GM12878 (cell line): ENCODE measurements around the gene ZNF672. TPM values are rescaled to one million over a fixed set of nuclear protein-coding genes. Genes with fewer than 3 reads are reported as not detected.

Experiments used
- CHD4 ChIP-seq: fragments of 200-600 bp; sonication (generic); IDR thresholded peaks from 2 replicates; pipeline ENCODE4 v1.6.1; 2016; ENCODE audit warnings: mild to moderate bottlenecking
- E2F4 ChIP-seq: IDR thresholded peaks from 2 replicates; pipeline ENCODE4 v1.6.1; 2012; ENCODE audit warnings: low read depth, low read length, improper control_type of control experiment
- ESRRA ChIP-seq: IDR thresholded peaks from 2 replicates; pipeline ENCODE4 v1.6.1; 2012; ENCODE audit warnings: mild to moderate bottlenecking, low read length, improper control_type of control experiment
- RELA ChIP-seq: fragments of 450-650 bp; IDR thresholded peaks from 2 replicates; pipeline ENCODE4 v1.8.0; 2014; ENCODE audit warnings: borderline replicate concordance; ENCODE audit not compliant: partially characterized antibody
- RFX5 ChIP-seq: IDR thresholded peaks from 2 replicates; pipeline ENCODE4 v1.6.1; 2011; ENCODE audit warnings: low read depth, low read length, improper control_type of control experiment
- SIX5 ChIP-seq: IDR thresholded peaks from 2 replicates; pipeline ENCODE4 v1.6.1; 2011; ENCODE audit warnings: mild to moderate bottlenecking, low read depth, low read length, moderate library complexity; ENCODE audit not compliant: severe bottlenecking
- SMC3 ChIP-seq: IDR thresholded peaks from 2 replicates; pipeline ENCODE4 v1.6.1; 2011; ENCODE audit warnings: low read length, improper control_type of control experiment, borderline replicate concordance
- STAT3 ChIP-seq: IDR thresholded peaks from 2 replicates; pipeline ENCODE4 v1.6.1; 2011; ENCODE audit warnings: low read depth, low read length, improper control_type of control experiment
- TAF1 ChIP-seq: IDR thresholded peaks from 2 replicates; pipeline ENCODE4 v1.6.1; 2011; ENCODE audit warnings: mild to moderate bottlenecking, low read depth, low read length, borderline replicate concordance
- TCF7 ChIP-seq: IDR thresholded peaks from 2 replicates; pipeline ENCODE4 v1.6.1; 2014; ENCODE audit warnings: antibody characterized with exemption, borderline replicate concordance
- YY1 ChIP-seq: IDR thresholded peaks from 2 replicates; pipeline ENCODE4 v1.6.1; 2011; ENCODE audit warnings: low read depth, mild to moderate bottlenecking, low read length
- ZBTB4 ChIP-seq: fragments of 450-650 bp; formaldehyde crosslinking; IDR thresholded peaks from 2 replicates; pipeline ENCODE4 v1.4.0; 2022; ENCODE audit warnings: mild to moderate bottlenecking, moderate library complexity
- polyA plus RNA-seq, 11 experiments: library from polyadenylated mRNA; depleted of rRNA in 4 of 11; unstranded in 6 of 11; stranded (reverse) in 5 of 11; fragments of >200 nt; fragmentation: Nextera tagmentation in 4 of 11; fragmentation: Illumina TruSeq in 1 of 11; extraction: Ambion mirVana in 4 of 11; extraction: Trizol in 1 of 11; gene quantifications; 1 replicate in 1 of 11; 2 replicates in 10 of 11; pipeline versions ENCODE4 v1.2.1 to v1.2.3, GENCODE V29; 2011 to 2016; ENCODE audit warnings: inconsistent platforms in 2 of 11, missing spikeins in 2 of 11, low read depth in 1 of 11
- total RNA-seq, 4 experiments: library from RNA; depleted of rRNA in 3 of 4; stranded (reverse); fragments of >200 nt in 3 of 4; fragmentation: Illumina TruSeq in 1 of 4; extraction: Trizol in 1 of 4; gene quantifications; 2 replicates each; pipeline versions ENCODE4 v1.2.1 to v1.2.3, GENCODE V29; 2013 to 2021
- TF ChIP-seq, protein P1 (sequence below): fragments of 450-650 bp; IDR thresholded peaks from 2 replicates; pipeline ENCODE4 v1.6.1; 2018; ENCODE audit warnings: mild to moderate bottlenecking, low read depth, moderate library complexity; ENCODE audit not compliant: partially characterized antibody
- TF ChIP-seq, protein P2 (sequence below), 3 experiments: IDR thresholded peaks in 2 of 3; conservative IDR thresholded peaks in 1 of 3; 2 replicates each; pipeline ENCODE4 v1.5.1; 2011; ENCODE audit warnings: low read depth in 3 of 3, low read length in 3 of 3, mild to moderate bottlenecking in 3 of 3, control low read depth in 2 of 3, moderate library complexity in 2 of 3, inconsistent platforms in 1 of 3, mixed read lengths in 1 of 3; ENCODE audit not compliant: control insufficient read depth in 2 of 3, insufficient read depth in 1 of 3; ENCODE audit errors: extremely low read depth in 1 of 3
- TF ChIP-seq, protein P3 (sequence below): fragments of 450-650 bp; IDR thresholded peaks from 2 replicates; pipeline ENCODE4 v1.6.1; 2017; ENCODE audit warnings: mild to moderate bottlenecking, moderate library complexity

Gene ZNF672
- total and polyA plus RNA-seq, 10 of the 15 experiments (the other 5 are each of a cell fraction or from before 2014, with no cell fraction given), result 2.9 to 51.3 (median 39.8) TPM

DNA sequence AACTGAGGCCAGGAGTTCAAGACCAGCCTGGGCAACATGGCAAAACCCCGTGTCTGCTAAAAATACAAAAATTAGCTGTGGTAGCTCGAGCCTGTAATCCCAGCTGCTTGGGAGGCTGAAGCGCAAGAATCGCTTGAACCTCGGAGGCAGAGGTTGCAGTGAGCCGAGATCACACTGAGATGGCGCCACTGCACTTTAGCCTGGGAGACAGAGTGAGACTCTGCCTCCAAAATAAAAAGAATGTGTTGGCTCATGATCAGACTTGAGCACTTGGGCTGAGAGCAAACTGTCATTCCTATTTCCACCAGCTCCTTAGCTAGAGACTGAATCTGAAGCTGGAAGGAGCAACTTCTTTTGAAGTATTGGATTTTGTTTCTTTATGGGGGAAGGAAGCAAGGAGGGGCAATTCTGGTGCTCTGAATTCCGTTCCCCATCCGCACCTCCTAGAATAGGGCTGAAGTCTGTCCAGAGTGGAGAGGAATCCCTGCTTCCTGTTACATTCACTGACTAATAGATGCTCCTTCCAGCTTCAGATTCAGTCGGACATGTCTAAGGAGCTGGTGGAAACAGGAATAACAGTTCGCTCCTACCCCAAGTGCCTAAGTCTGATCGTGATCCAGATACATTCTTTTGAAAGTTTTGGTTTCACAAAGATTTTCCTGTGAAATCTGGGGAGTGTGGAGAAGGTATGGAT, 3.8 kb downstream of the ZNF672 start (continued):
- TF ChIP-seq, protein P1, sequence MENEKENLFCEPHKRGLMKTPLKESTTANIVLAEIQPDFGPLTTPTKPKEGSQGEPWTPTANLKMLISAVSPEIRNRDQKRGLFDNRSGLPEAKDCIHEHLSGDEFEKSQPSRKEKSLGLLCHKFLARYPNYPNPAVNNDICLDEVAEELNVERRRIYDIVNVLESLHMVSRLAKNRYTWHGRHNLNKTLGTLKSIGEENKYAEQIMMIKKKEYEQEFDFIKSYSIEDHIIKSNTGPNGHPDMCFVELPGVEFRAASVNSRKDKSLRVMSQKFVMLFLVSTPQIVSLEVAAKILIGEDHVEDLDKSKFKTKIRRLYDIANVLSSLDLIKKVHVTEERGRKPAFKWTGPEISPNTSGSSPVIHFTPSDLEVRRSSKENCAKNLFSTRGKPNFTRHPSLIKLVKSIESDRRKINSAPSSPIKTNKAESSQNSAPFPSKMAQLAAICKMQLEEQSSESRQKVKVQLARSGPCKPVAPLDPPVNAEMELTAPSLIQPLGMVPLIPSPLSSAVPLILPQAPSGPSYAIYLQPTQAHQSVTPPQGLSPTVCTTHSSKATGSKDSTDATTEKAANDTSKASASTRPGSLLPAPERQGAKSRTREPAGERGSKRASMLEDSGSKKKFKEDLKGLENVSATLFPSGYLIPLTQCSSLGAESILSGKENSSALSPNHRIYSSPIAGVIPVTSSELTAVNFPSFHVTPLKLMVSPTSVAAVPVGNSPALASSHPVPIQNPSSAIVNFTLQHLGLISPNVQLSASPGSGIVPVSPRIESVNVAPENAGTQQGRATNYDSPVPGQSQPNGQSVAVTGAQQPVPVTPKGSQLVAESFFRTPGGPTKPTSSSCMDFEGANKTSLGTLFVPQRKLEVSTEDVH, result peak; percentile 27
- TF ChIP-seq RELA (no peak), RFX5 (no peak), SIX5 (no peak), TAF1 (no peak), ESRRA (no peak), STAT3 (no peak), E2F4 (no peak), ZBTB4 (no peak), YY1 (no peak), CHD4 (no peak), TCF7 (no peak), SMC3 (peak; percentile 26; the same call in 1 of the 2 replicates)
- TF ChIP-seq, protein P2, sequence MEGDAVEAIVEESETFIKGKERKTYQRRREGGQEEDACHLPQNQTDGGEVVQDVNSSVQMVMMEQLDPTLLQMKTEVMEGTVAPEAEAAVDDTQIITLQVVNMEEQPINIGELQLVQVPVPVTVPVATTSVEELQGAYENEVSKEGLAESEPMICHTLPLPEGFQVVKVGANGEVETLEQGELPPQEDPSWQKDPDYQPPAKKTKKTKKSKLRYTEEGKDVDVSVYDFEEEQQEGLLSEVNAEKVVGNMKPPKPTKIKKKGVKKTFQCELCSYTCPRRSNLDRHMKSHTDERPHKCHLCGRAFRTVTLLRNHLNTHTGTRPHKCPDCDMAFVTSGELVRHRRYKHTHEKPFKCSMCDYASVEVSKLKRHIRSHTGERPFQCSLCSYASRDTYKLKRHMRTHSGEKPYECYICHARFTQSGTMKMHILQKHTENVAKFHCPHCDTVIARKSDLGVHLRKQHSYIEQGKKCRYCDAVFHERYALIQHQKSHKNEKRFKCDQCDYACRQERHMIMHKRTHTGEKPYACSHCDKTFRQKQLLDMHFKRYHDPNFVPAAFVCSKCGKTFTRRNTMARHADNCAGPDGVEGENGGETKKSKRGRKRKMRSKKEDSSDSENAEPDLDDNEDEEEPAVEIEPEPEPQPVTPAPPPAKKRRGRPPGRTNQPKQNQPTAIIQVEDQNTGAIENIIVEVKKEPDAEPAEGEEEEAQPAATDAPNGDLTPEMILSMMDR (IDR thresholded peaks at IDR 0.05 in 2 of 3, conservative IDR thresholded peaks at IDR 0.05 in 1 of 3; ENCODE audit: control insufficient read depth in 2 of 3, extremely low read depth in 1 of 3, insufficient read depth in 1 of 3, low read depth in 3 of 3, low read length in 3 of 3), result peak; percentile 36 to 63 (median 52)
- TF ChIP-seq, protein P3, sequence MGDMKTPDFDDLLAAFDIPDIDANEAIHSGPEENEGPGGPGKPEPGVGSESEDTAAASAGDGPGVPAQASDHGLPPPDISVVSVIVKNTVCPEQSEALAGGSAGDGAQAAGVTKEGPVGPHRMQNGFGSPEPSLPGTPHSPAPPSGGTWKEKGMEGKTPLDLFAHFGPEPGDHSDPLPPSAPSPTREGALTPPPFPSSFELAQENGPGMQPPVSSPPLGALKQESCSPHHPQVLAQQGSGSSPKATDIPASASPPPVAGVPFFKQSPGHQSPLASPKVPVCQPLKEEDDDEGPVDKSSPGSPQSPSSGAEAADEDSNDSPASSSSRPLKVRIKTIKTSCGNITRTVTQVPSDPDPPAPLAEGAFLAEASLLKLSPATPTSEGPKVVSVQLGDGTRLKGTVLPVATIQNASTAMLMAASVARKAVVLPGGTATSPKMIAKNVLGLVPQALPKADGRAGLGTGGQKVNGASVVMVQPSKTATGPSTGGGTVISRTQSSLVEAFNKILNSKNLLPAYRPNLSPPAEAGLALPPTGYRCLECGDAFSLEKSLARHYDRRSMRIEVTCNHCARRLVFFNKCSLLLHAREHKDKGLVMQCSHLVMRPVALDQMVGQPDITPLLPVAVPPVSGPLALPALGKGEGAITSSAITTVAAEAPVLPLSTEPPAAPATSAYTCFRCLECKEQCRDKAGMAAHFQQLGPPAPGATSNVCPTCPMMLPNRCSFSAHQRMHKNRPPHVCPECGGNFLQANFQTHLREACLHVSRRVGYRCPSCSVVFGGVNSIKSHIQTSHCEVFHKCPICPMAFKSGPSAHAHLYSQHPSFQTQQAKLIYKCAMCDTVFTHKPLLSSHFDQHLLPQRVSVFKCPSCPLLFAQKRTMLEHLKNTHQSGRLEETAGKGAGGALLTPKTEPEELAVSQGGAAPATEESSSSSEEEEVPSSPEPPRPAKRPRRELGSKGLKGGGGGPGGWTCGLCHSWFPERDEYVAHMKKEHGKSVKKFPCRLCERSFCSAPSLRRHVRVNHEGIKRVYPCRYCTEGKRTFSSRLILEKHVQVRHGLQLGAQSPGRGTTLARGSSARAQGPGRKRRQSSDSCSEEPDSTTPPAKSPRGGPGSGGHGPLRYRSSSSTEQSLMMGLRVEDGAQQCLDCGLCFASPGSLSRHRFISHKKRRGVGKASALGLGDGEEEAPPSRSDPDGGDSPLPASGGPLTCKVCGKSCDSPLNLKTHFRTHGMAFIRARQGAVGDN, result no peak
